ENCODE measurements around the gene PIN4. TPM values are rescaled to one million over a fixed set of nuclear protein-coding genes. Genes with fewer than 3 reads are reported as not detected.
"Not testable (repeated sequence)": the region's sequence is repeated elsewhere in the genome, so short reads cannot be mapped to it uniquely, and the experiment has no call there.

PIN4 gene
- total RNA-seq, 3 donors from 2014 or later: 11.3 to 20.0 (median 12.5) TPM

- intact Hi-C loops (cut with DNase I; ENCODE audit: low total_unique reads): no loop called here
- no peaks in the 10 kb centered on the region for H3K36me3 ChIP-seq
- no peaks in the 10 kb centered on the region for H3K4me1 ChIP-seq
- no peak overlapping the region for H3K4me3 ChIP-seq
- no peak for DNase-seq (ENCODE audit: low spot score in 2 of 2)
- H3K27me3 ChIP-seq: peaks cover 0 to 41% of the 10 kb centered on the region in 2 donors
- H3K9me3 ChIP-seq: no peaks in the 10 kb centered on the region
- no peak overlapping the region for H3K27ac ChIP-seq
- TF ChIP-seq POLR2A (IDR thresholded peaks at IDR 0.05): no peak
- TF ChIP-seq, protein P1, sequence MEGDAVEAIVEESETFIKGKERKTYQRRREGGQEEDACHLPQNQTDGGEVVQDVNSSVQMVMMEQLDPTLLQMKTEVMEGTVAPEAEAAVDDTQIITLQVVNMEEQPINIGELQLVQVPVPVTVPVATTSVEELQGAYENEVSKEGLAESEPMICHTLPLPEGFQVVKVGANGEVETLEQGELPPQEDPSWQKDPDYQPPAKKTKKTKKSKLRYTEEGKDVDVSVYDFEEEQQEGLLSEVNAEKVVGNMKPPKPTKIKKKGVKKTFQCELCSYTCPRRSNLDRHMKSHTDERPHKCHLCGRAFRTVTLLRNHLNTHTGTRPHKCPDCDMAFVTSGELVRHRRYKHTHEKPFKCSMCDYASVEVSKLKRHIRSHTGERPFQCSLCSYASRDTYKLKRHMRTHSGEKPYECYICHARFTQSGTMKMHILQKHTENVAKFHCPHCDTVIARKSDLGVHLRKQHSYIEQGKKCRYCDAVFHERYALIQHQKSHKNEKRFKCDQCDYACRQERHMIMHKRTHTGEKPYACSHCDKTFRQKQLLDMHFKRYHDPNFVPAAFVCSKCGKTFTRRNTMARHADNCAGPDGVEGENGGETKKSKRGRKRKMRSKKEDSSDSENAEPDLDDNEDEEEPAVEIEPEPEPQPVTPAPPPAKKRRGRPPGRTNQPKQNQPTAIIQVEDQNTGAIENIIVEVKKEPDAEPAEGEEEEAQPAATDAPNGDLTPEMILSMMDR (IDR thresholded peaks at IDR 0.05): no peak
- no peak for TF ChIP-seq POLR2AphosphoS5 (IDR thresholded peaks at IDR 0.05)
Observed at GRCh38 chrX:72146527-72146926, 35.0 kb upstream of the PIN4 start.

- DNase-seq (ENCODE audit: low spot score in 2 of 2): no peak
- no peak overlapping the region for H3K27ac ChIP-seq
- intact Hi-C loops (cut with DNase I; ENCODE audit: low total_unique reads): no loop called here
- H3K36me3 ChIP-seq: no peaks in the 10 kb centered on the region
- peaks cover 5 to 14% of the 10 kb centered on the region in 2 donors for H3K9me3 ChIP-seq
- no peak for TF ChIP-seq POLR2AphosphoS5 (IDR thresholded peaks at IDR 0.05)
- TF ChIP-seq, protein P1 (IDR thresholded peaks at IDR 0.05): no peak
- TF ChIP-seq POLR2A (IDR thresholded peaks at IDR 0.05): no peak
- no peaks in the 10 kb centered on the region for H3K4me1 ChIP-seq
- peaks cover 0 to 30% of the 10 kb centered on the region in 2 donors for H3K27me3 ChIP-seq
- H3K4me3 ChIP-seq: no peak overlapping the region
Observed at GRCh38 chrX:72158773-72159172, 22.8 kb upstream of the PIN4 start.

DNA sequence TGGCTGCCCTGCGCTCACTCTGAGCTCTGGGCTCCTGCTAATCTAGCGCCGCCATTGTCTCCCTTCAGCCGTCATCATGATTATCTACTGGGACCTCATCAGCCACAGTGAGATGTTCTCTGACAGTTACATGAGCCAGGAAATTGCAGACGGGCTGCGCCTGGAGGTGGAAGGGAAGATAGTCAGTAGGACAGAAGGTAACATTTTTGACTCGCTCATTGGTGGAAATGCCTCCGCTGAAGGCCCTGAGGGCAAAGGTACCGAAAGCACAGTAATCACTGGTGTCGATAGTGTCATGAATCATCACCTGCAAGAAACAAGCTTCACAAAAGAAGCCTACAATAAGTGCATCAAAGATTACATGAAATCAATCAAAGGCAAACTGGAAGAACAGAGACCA lies 21.8 kb upstream of the PIN4 start:
- DNase-seq (ENCODE audit: low spot score in 2 of 2): no peak
- intact Hi-C loops (cut with DNase I; ENCODE audit: low total_unique reads): no loop called here
- no peak overlapping the region for H3K4me3 ChIP-seq
- H3K36me3 ChIP-seq: no peaks in the 10 kb centered on the region
- TF ChIP-seq POLR2A (IDR thresholded peaks at IDR 0.05) (no peak), POLR2AphosphoS5 (IDR thresholded peaks at IDR 0.05) (no peak)
- no peak overlapping the region for H3K27ac ChIP-seq
- no peaks in the 10 kb centered on the region for H3K4me1 ChIP-seq
- H3K9me3 ChIP-seq: peaks cover 5 to 14% of the 10 kb centered on the region in 2 donors
- peaks cover 0 to 25% of the 10 kb centered on the region in 2 donors for H3K27me3 ChIP-seq

DNA sequence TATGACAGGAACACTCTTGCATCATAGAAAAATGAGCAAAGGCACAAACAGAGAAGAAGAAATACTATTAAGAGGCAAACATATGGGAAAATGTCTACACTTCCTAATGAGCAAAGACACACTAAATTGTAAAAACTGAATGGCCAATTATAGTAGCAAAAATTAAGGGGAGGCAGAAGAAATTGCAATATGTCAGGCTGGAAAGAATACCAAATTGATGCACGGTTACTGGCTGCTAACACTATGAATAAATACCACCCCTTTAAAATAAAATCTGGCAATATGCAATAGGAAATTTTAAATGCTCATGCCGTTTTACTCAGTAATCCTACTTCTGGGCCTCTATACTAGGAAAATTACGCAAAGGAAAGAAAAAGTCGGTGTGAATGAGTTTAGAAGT lies 16.0 kb upstream of the PIN4 start:
- Histone ChIP-seq H3K4me1 (no peaks in the 10 kb centered on the region), H3K36me3 (no peaks in the 10 kb centered on the region), H3K9me3 (no peaks in the 10 kb centered on the region), H3K27ac (no peak overlapping the region), H3K27me3 (peaks cover 0 to 13% of the 10 kb centered on the region in 2 donors), H3K4me3 (no peak overlapping the region)
- no peak for DNase-seq (ENCODE audit: low spot score in 2 of 2)
- intact Hi-C loops (cut with DNase I; ENCODE audit: low total_unique reads): no loop called here
- TF ChIP-seq, protein P1 (IDR thresholded peaks at IDR 0.05): no peak
- no peak for TF ChIP-seq POLR2A (IDR thresholded peaks at IDR 0.05)
- TF ChIP-seq POLR2AphosphoS5 (IDR thresholded peaks at IDR 0.05): no peak

- H3K4me1 ChIP-seq: no peaks in the 10 kb centered on the region
- H3K9me3 ChIP-seq: no peaks in the 10 kb centered on the region
Observed at GRCh38 chrX:72169008-72169728, 12.4 kb upstream of the PIN4 start.

GRCh38 chrX:72176289-72176688 lies 5.3 kb upstream of the PIN4 start:
- H3K4me1 ChIP-seq; H3K9me3 ChIP-seq; H3K27ac ChIP-seq; intact Hi-C loops (cut with DNase I; ENCODE audit: low total_unique reads); DNase-seq (ENCODE audit: low spot score in 2 of 2); H3K27me3 ChIP-seq; H3K36me3 ChIP-seq; H3K4me3 ChIP-seq: not testable (repeated sequence)

More at GRCh38 chrX:72169008-72169728, 12.4 kb upstream of the PIN4 start:
- peak overlapping the region in 2 of 3 donors; percentile 14 to 23 for H3K4me3 ChIP-seq
- H3K36me3 ChIP-seq: no peaks in the 10 kb centered on the region
- H3K27me3 ChIP-seq: peaks cover 0 to 18% of the 10 kb centered on the region in 2 donors
- H3K27ac ChIP-seq: no peak overlapping the region
- TF ChIP-seq POLR2AphosphoS5 (IDR thresholded peaks at IDR 0.05) (no peak), POLR2A (IDR thresholded peaks at IDR 0.05) (no peak)
- TF ChIP-seq, protein P1 (IDR thresholded peaks at IDR 0.05): no peak
- no peak for DNase-seq (ENCODE audit: low spot score in 2 of 2)
- intact Hi-C loops (cut with DNase I; ENCODE audit: low total_unique reads): no loop called here
